GM18517 (cell line): ENCODE data around the gene LPAR2.

Experiments used
- ATAC-seq: cut with Tn5 transposase; IDR thresholded peaks from one replicate; pipeline ENCODE4 v1.9.1; 2021; ENCODE audit warnings: mild to moderate bottlenecking, moderate library complexity; ENCODE audit not compliant: unreplicated experiment

LPAR2 gene

DNA sequence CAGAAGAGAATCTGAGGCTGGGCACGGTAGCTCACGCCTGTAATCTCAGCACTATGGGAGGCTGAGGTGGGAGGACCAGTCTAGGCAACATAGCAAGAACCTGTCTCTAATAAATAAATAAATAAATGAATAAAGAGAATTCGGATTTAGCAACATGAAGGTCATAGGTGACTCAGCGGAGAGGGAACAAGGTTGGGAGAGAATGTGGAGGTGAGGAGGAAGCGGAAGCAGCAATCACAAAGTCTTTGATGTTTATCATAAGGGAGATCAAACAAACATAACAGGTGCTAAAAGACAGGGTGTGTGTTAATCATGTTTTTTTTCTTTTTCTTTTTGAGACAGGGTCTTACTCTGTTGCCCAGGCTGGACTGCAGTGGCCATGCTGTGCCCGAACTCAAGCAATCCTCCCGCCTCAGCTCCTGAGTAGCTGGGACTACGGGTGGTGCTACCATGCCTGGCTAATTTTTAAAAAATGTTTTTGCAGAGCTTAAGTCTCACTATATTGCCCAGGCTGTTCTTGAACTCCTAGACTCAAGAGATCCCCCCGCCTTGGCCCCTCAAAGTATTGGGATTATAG lies 25.8 kb downstream of the LPAR2 start:
- no peak for ATAC-seq

DNA sequence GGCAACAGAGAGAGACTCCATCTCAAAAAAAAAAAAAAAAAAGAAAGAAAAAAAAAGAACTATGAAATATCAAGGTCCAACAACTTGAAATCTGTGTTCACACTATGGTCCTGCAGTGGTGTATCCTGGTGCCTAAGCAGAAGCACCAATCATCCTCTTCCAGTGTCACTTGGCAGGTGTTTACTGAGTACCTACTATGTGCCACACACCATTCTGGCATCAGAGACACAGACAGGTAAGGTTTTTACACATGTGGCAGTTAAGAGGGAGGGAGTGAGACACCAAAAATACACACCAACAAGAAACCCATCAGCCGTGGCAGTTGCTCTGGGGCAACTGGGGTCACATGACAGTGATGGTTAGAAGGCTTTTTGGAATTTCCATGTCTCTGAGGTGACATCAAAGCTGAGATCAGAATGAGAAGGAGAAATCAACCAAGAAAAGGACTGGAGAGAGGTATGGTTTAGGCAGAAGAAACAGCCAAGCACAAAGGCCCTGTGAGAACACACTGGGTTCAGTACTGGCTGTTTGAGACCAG lies 27.2 kb downstream of the LPAR2 start:
- ATAC-seq: no peak

DNA sequence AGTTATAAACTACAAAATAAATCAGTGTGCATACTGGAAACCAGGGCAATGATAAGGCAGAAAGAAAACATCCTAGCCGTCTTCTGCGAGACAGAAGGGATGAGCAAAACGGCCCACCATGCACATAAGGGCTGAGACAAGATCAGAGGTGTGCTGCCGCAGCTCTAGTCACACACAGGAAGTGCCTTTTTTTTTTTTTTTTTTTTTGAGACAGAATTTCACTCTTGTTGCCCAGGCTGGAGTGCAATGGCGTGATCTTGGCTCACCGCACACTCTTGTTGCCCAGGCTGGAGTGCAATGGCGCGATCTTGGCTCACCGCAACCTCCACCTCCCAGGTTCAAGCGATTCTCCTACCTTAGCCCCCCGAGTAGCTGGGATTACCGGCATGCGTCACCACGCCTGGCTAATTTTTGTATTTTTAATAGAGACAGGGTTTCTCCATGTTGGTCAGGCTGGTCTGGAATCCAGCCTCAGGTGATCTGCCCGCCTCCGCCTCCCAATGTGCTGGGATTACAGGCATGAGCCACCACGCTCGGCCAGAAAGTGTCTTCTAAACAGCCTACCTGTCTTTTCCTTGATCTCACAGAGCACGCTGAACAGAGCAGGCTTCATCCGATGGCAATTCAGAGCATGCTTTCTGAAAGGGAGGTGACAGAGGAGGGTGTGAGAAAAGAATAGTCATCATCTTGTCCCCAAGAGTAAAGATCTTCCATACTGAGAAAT lies 29.1 kb downstream of the LPAR2 start:
- peak; percentile 25 for ATAC-seq

DNA sequence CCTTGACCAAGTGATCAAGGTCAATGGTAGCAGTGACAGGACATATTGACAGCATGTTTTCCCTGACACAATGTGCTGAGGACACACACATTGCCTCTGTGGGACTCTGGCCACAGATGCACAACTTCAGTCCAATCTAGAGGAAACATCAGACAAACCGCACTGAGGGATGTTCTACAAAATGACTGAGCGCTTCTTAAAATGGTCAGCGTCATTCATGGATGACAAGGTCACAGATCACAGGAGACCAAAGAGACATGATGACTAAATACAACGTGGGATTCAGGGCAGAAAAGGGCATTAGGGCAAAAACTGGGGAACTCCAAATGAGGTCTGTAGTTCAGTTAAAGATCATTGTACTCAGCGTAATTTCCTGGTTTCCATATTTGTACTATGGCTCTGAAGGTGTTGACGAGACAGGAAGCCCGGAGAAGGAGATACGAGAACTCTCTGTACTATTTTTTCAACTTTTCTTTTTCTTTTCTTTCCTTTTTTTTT lies 30.2 kb downstream of the LPAR2 start:
- peak; percentile 79 for ATAC-seq

DNA sequence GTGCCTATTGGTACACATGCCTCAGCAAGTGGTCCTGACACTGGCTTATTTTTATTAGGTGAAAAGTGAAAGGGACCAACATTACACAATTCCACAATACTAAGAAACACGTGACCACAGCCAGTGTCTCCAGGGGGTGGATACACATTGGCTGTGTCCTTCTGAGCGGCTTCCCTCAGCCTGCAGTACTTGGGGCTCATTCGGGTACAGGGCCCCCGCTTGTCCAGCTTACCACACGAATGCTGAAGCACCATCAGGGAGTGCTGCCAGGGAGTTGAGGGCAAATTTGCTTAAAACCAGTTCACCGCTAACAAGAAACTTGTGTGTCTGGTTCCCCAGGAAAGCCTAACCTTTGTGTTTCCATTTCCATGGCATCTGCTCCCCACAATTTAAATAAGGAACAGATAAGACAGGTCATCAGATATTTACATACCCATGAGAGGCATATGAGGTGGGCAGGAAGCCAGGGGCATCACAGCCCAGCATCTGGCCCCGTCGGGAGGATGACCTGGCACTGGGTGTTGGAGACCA lies 32.8 kb downstream of the LPAR2 start:
- no peak for ATAC-seq

DNA sequence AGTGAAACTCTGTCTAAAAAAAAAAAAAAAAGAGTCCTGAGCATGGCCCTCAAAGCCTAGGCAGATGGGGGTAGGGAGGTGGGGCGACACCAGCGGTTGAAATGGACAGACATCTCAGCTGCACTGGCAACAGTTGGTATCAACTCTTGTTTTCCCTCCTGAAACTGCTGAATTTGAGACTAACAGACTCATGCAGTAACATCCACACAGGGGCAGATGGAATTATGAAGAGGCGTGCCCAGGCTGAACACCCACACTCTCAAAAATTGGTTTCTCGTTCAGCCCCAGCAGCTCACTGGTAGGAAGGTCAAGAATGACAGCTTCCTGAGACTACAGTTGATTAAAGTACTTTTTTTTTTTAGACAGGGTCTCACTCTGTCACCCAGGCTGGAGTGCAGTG lies 33.6 kb downstream of the LPAR2 start:
- ATAC-seq: no peak

DNA sequence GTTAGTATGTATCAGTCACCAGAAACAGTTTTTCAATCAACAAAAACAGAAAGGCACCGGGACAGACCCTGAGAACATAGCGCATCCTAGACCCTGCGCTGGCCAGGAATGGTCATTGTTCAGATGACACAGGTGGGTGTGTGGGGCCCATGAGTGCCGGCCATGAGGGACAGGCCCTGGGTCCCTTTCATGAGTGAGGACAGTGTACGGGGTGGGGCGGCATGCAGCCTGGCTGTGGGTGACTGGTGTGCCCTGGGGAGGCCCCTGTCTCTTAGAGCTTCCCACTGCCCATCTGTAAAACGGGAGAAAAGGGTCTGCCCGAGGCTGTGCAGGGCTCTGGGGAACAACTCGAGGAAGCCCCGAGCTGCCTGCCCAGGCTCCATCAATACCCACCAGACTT lies 35.3 kb downstream of the LPAR2 start:
- ATAC-seq: no peak

DNA sequence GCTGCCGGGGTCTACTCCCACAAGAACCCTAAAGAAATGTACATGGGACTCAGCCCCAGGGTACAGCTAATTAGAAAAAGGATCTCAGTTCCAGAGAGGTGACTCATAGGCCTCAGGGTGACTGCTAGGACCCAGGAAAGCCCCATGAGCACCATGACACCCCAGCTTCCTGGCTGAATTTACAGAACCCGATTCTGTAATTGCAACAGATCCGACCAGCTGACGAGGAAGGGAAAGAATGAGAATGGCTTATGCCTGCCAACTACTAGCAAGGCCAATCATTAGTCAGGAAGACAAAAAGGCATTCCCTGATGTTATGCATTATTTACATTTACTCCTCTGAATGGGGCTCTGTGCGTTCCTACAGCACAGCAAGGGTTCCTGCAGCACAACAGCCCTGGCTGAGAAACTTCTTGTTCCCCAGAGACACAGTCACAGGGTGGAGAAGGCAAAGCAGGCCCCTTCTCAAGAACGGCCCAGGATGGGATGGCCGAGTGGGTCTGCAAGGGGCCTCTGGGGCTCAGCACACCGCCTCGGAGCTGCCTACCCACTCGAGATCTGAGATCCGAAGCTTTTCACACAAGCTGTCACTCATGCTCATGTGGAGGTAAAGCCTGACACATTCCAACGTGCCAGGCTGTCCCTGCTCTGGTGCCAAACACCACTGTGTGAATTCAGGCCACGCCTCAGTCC lies 36.7 kb downstream of the LPAR2 start:
- no peak for ATAC-seq

DNA sequence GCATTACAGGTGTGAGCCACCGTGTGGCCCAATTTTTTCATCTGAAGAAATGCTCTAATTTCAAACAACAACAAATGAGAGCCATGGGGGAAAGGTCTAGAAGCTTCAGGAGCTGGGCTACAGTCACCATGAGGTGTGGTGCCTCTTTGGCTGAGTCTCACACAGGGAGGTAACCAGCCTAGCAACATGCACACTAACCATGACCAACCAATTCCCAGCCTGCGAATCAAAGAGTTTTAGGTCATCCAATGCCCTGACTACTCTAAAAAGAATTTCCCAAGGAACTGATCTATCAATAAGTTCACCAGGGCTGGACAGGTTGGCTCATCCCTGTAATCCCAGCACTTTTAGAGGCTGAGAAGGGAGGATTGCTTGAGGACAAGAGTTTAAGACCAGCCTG lies 39.5 kb downstream of the LPAR2 start:
- ATAC-seq: no peak

DNA sequence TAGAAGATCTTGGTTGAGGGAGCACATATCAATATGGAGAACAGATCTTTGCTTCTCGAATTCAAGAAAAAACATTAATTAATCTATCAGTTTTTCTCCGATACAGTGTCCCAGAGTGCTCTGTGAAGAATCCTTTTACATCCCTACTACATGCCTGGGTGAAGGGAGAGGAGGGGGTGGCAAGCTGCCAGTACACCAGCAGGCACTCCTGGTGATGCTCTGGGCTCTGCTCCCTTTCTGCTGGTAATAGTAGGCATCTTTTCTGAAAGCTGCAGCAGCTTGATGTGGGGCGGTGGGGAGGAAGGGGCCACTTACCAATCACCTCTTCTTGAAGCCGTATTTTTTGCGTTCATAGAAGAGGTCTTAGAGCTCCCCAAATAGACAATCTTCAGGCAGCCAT lies 40.2 kb downstream of the LPAR2 start:
- ATAC-seq: no peak

DNA sequence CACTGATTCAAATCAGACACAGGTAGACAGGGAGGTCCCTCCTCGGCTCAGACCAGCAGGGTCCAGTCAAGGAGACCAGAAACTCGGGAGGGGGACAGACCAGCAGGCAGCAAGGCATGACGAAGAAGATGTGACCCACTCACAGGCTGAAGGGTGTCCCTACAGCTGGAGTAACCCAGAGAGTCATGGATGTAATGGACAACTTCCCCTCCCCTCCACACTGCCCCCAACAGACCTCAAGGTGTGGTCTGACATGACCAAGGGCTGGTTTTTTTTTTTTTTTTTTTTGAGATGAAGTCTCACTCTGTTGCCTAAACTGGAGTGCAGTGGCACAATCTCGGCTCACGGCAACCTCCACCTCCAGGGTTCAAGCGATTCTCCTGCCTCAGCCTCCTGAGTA lies 43.7 kb downstream of the LPAR2 start:
- ATAC-seq: no peak

DNA sequence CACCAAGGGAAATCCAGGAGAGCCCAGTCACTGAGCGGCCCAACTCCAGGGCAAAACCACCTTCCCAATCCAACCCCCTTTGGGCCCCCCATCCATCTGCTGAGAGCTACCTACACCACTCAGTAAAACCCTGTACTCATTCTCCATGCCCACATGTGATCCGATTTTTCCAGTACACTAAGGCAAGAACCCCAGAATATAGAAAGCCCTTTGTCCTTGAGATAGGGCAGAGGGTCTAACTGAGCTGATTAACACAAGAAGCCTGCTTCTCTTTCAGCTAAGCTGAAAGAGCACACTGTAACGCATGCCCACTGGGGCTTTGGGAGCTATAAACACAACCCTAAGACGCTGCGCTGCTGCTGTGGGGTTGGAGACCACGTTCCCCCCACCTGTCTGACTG lies 45.5 kb downstream of the LPAR2 start:
- no peak for ATAC-seq

DNA sequence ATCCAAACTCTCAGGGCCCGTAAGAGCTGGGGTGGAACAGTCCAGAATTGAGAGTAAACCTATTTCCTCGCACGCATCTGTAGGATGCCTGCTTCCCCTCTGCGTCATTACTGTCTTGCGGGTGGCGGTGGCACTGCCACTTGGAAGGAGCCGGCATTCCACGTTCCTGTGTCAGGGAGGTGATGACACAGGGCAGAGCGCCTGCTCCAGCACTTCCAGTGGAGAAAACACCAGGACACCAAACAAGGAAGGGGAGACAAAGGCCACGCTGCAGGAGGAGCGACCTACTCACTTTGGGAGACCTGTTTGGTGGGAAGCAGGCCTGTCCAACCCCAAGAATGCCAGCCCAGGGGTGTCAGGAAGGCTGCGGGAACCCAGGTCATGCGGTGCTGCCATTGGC lies 46.6 kb downstream of the LPAR2 start:
- ATAC-seq: no peak

DNA sequence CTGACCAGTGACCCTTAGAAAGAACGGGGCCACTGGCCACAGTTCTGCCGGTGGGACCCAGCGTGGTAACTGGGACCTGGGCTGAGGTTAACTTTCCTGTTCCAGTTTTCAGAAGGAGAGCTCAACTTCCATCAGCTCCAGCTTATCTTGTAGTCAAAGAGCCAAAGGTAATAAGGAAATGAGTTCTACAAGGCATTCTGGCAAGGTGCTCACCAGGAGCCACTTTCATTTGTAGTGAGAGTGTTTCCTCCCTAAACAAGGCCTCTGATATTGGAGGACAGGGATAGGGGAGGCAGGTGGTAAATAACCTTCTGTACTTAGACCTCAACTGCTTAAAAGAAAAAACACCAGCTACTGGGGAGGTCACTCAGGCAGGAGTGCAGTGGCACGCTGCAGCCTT lies 47.6 kb downstream of the LPAR2 start:
- no peak for ATAC-seq

DNA sequence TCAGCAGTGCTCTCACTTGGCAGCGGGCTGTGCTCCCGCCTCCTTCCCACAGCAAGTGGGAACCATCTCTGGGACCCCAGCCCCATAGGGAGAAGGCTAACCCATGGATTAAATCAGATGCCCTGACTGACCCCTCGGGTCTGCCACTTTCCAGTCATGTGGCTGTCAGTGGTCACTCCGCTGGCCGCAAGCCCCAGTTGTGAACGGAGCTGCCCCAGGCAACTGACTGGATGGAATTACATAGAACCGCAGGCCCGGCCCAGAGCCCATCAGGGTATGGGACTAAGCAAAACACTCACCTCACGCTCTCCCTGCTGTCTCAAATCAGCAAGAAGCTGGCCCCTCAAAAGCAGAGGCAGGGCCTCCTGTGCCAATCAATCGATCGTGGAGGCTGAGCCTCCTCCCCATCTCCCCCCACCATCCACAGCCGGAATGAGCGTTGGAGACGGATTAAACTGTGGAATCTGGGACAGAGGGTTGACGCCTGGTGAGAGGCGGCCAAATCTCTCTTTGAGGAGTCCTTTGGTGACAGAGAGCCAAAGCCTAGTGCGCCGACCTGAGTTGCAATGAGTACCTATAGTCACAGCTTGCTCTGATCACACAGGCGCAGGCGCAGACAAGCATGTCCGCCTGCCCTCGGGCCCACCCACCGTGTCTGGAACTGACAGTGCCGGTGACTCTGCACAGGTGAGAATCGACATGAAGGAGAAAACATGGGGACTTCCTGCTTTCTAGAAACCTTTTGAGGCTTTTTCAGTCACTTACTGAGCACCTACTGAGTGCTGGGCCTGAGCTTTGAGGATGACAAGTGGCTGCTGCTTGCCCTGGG lies 48.3 kb downstream of the LPAR2 start:
- no peak for ATAC-seq

DNA sequence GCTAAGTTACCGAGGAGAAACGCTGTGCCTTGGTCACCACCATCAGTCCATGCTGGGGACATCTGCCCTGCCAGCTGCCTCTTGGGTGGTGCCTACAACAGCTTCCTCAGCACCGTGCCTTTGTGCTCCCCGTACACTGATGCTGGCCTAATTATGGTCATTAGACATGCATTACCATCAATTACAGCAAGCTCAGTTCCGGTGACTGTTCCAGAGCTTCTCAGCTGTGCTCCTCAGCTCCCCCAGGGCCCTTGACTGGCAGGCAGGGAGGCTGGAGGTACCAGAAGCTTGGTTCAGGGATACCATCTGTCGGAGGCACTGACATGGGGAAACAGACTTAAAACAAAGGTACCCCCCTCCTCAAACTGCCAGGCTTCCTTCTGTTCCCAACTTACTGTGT lies 49.8 kb downstream of the LPAR2 start:
- ATAC-seq: no peak

DNA sequence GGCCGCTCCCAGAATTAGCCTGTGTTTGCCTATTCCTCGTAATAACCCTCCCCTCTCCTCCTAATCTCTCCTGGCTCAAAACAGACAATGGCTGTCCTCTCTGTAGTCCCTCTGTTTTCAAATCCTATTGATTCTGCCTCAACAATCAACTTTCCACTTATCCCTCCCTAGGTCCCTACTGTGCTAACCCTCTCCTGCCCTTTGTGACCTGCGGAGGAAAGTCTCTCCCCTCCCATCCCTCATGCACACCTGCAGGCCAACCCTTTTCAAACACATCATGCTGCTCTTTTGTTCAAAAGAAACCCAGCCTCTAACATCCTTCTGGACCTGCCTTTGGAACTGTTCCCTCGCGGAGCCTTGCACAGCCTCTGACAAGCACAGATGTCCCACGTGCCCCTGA lies 52.6 kb downstream of the LPAR2 start:
- ATAC-seq: no peak
